ENCODE measurements around the gene RASA3. TPM values are rescaled to one million over a fixed set of nuclear protein-coding genes. Genes with fewer than 3 reads are reported as not detected.

Gene RASA3
- total and polyA plus RNA-seq, 2 of the 8 experiments (the other 6 are each of a cell fraction or from before 2014, with no cell fraction given) = 7.5 to 21.9 TPM

DNA sequence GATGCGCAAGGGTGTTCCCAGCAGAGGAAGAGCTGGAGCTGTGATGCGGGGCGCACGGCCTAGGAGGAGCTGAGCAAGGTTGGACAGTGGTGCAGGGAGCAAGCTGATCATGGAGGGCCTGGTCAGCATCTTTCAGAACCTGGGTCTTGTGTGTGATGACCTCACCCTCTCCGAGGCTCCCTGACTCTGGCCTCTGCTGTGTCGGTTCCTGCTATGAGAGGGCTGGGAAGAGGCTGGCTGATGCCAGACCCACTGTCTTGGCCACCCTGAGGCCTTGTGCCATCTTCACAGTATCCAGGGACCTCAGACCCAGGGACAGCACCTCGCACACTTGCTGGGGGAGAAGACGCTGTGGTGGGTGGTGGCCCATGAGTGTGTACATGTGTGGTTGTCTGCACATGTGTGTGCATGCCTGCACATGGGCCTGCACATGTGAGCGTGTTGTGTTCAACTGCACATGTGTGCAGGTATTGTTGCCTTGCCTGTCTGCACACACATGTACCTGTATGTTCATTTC is 142.0 kb downstream of the RASA3 start (continued):
- no peak for TF ChIP-seq SIN3A (conservative IDR thresholded peaks at IDR 0.05 in 1 of 2, IDR thresholded peaks at IDR 0.05 in 1 of 2; ENCODE audit: low read depth in 1 of 2, low read length in 2 of 2)
- TF ChIP-seq TEAD4 (IDR thresholded peaks at IDR 0.05; ENCODE audit: low read depth, low read length) = no peak
